Subcutaneous adipose tissue (tissue), 4 donors: Measurements from ENCODE around the gene ADORA1. TPM values are rescaled to one million over a fixed set of nuclear protein-coding genes. Genes with fewer than 3 reads are reported as not detected.

Experiments
- CTCF ChIP-seq: fragments of 450-650 bp; IDR thresholded peaks from one replicate; pipeline ENCODE4 v1.5.1; 2016; ENCODE audit warnings: low read depth, mild to moderate bottlenecking, control low read depth, antibody characterized with exemption, moderate library complexity
- total RNA-seq, 4 donors: library from RNA; depleted of rRNA; stranded (reverse); fragments of >200 nt; gene quantifications; one replicate each; pipeline ENCODE4 v1.1.0, GENCODE V29; 2016

ADORA1 gene
- total RNA-seq, 4 donors from 2014 or later: 0.33 to 8.3 (median 0.90) TPM

GRCh38 chr1:203150511-203151297, 23.2 kb downstream of the ADORA1 start:
- TF ChIP-seq CTCF: no peak

- TF ChIP-seq CTCF: no peak
Observed at GRCh38 chr1:203151362-203152157, 24.0 kb downstream of the ADORA1 start.

GRCh38 chr1:203152158-203153034, 24.9 kb downstream of the ADORA1 start:
- TF ChIP-seq CTCF: no peak

GRCh38 chr1:203153051-203153988, 25.8 kb downstream of the ADORA1 start:
- TF ChIP-seq CTCF: no peak

- no peak for TF ChIP-seq CTCF
Observed at GRCh38 chr1:203153989-203154821, 26.7 kb downstream of the ADORA1 start.

- no peak for TF ChIP-seq CTCF
Observed at GRCh38 chr1:203156280-203156679, 28.8 kb downstream of the ADORA1 start.
